Measurements from ENCODE around the gene OR5AN1. TPM values are rescaled to one million over a fixed set of nuclear protein-coding genes. Genes with fewer than 3 reads are reported as not detected.

The OR5AN1 gene
- total and polyA plus RNA-seq, 2 experiments from 2014 or later, result not detected

DNA sequence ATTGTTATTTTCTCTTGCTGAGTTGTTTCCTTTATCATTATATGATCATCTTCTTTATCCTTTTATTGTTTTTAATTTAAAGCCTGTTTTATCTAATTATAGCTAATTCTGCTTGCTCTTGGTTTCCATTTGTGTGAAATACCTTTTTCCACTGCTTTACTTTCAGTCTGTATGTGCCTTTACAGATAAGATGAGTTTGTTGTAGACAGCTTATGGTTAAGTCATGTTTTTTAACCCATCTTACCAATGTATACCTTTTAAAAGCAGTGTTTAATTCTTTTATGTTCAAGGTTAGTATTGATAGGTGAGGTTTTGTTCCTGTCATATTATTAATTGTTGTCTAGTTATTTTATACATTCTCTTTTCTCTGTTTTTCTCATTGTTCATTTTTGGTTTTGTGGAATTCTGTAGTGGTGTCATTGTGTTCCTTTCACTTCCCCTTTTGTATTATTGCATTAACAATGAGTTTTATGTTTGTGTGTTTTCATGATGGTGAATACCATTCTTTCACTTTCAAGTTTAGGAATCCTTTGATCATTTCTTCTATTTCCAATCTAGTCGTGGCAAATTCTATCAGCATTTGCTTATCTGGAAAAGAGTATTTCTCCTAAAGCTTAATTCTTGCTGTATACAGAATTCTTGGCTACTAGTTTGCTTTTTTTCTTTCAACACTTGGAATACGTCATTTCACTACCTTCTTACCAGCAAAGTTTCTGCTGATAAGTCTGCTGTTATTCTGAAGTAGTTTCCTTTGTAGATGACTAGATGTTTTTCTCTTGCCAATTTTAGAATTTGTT lies 21.8 kb downstream of the OR5AN1 start:
- TF ChIP-seq, protein P1, sequence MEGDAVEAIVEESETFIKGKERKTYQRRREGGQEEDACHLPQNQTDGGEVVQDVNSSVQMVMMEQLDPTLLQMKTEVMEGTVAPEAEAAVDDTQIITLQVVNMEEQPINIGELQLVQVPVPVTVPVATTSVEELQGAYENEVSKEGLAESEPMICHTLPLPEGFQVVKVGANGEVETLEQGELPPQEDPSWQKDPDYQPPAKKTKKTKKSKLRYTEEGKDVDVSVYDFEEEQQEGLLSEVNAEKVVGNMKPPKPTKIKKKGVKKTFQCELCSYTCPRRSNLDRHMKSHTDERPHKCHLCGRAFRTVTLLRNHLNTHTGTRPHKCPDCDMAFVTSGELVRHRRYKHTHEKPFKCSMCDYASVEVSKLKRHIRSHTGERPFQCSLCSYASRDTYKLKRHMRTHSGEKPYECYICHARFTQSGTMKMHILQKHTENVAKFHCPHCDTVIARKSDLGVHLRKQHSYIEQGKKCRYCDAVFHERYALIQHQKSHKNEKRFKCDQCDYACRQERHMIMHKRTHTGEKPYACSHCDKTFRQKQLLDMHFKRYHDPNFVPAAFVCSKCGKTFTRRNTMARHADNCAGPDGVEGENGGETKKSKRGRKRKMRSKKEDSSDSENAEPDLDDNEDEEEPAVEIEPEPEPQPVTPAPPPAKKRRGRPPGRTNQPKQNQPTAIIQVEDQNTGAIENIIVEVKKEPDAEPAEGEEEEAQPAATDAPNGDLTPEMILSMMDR (IDR thresholded peaks at IDR 0.05; ENCODE audit: low read depth, low read length), result no peak
- Histone ChIP-seq H3K27me3 (no peaks in the 10 kb centered on the region), H3K4me1 (ENCODE audit: low read depth) (no peaks in the 10 kb centered on the region), H3K9me3 (ENCODE audit: low read depth) (no peaks in the 10 kb centered on the region), H3K4me3 (no peak overlapping the region), H3K27ac (no peak overlapping the region), H3K36me3 (no peaks in the 10 kb centered on the region)
- no peak for DNase-seq (ENCODE audit: low read depth in 1 of 2, low spot score in 1 of 2)

DNA sequence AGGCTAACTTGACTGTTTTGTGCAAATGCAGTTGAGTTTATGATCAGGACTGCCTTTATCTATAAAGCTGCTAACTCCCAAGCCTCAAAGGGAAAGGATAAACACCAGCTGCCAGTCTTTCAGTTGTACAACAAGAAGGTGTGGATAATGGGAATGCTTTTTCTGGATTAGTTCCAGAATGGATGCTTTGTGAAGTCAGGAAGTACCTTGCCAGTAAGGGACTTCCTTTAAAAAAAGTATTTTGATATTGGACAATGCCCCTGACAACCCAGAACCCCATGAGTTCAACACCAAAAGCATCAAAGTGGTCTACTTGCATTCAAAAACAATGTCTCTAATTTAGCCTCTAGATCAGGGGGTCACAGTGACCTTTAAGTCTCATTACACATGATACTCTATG lies 35.5 kb downstream of the OR5AN1 start:
- H3K4me3 ChIP-seq, result no peak overlapping the region
- DNase-seq (ENCODE audit: low read depth in 1 of 2, low spot score in 1 of 2), result no peak
- no peaks in the 10 kb centered on the region for H3K27me3 ChIP-seq
- no peaks in the 10 kb centered on the region for H3K9me3 ChIP-seq (ENCODE audit: low read depth)
- TF ChIP-seq, protein P1 (IDR thresholded peaks at IDR 0.05; ENCODE audit: low read depth, low read length), result no peak
- no peaks in the 10 kb centered on the region for H3K36me3 ChIP-seq
- no peaks in the 10 kb centered on the region for H3K4me1 ChIP-seq (ENCODE audit: low read depth)
- no peak overlapping the region for H3K27ac ChIP-seq

DNA sequence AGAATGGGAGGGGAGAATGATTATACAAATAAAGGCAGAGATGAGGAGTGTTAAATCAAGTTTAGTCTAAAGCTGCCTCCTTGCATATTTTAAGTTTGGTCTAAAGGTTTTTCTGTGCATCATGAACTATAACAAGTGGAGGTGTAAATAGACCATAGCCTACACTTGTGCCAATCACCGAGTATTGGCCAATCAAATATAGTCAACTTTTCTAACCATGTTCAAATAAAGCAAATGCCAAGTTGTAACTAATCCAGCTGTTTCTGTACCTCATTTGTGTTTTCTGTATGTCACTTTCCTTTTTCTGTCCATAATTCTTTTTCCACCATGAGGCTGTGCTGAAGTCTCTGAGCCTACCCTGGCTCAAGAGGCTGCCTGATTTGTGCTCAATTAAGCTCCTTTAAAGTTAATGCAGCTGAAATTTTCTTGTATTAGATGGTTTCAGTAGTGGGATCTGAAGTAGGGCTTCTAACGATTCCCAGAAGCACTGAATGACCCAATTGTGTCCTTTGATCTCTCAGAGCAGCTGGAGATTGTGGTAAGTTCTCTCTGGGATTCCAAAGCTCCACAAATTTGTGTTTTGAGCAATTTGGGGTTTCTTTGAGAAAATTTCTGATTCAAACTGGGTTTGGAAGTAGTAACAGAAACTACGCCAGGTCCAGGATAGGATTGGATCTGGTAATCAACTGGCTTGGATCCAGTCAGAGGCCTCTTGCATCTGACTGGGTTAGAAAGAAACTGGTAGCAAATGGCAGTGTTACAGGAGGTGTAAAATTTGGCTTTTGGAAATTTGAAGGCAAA lies 42.0 kb downstream of the OR5AN1 start:
- TF ChIP-seq, protein P1 (IDR thresholded peaks at IDR 0.05; ENCODE audit: low read depth, low read length), result no peak
- H3K36me3 ChIP-seq, result no peaks in the 10 kb centered on the region
- no peak overlapping the region for H3K4me3 ChIP-seq
- no peaks in the 10 kb centered on the region for H3K4me1 ChIP-seq (ENCODE audit: low read depth)
- H3K9me3 ChIP-seq (ENCODE audit: low read depth), result no peaks in the 10 kb centered on the region
- H3K27me3 ChIP-seq, result no peaks in the 10 kb centered on the region
- H3K27ac ChIP-seq, result no peak overlapping the region
- no peak for DNase-seq (ENCODE audit: low read depth in 1 of 2, low spot score in 1 of 2)

GRCh38 chr11:59401262-59401552 lies 42.5 kb downstream of the OR5AN1 start:
- Histone ChIP-seq H3K4me3 (no peak overlapping the region), H3K4me1 (ENCODE audit: low read depth) (no peaks in the 10 kb centered on the region), H3K9me3 (ENCODE audit: low read depth) (no peaks in the 10 kb centered on the region), H3K27ac (no peak overlapping the region), H3K27me3 (no peaks in the 10 kb centered on the region), H3K36me3 (no peaks in the 10 kb centered on the region)
- no peak for DNase-seq (ENCODE audit: low read depth in 1 of 2, low spot score in 1 of 2)
- TF ChIP-seq, protein P1 (IDR thresholded peaks at IDR 0.05; ENCODE audit: low read depth, low read length), result no peak

GRCh38 chr11:59403546-59403945 lies 44.9 kb downstream of the OR5AN1 start:
- H3K9me3 ChIP-seq (ENCODE audit: low read depth), result no peaks in the 10 kb centered on the region
- no peak overlapping the region for H3K27ac ChIP-seq
- no peak overlapping the region for H3K4me3 ChIP-seq
- no peak for DNase-seq (ENCODE audit: low read depth in 1 of 2, low spot score in 1 of 2)
- TF ChIP-seq, protein P1 (IDR thresholded peaks at IDR 0.05; ENCODE audit: low read depth, low read length), result no peak
- H3K36me3 ChIP-seq, result no peaks in the 10 kb centered on the region
- H3K4me1 ChIP-seq (ENCODE audit: low read depth), result no peaks in the 10 kb centered on the region
- no peaks in the 10 kb centered on the region for H3K27me3 ChIP-seq
